Immature natural killer cell (primary cell): Measurements from ENCODE around the gene PAK6. TPM values are rescaled to one million over a fixed set of nuclear protein-coding genes. Genes with fewer than 3 reads are reported as not detected.

Experiments
- DNase-seq, 3 donors: peaks; one replicate each; pipeline ENCODE4 v3.0.0; 2022; ENCODE audit warnings: mixed read lengths in 1 of 3
- H3K27ac Mint-ChIP-seq, 6 donors: one replicate each; pipeline ENCODE4 v1.8.0; 2020; ENCODE audit warnings: mixed read lengths in 6 of 6, mild to moderate bottlenecking in 5 of 6, inconsistent platforms in 4 of 6, moderate library complexity in 3 of 6
- H3K27me3 Mint-ChIP-seq, 3 donors: one replicate each; pipeline ENCODE4 v1.8.0; 2020 to 2021; ENCODE audit warnings: low read depth in 3 of 3, mild to moderate bottlenecking in 3 of 3, mixed read lengths in 3 of 3, moderate library complexity in 3 of 3, inconsistent platforms in 1 of 3
- H3K36me3 Mint-ChIP-seq, 3 donors: one replicate each; pipeline ENCODE4 v1.8.0; 2020; ENCODE audit warnings: mixed read lengths in 3 of 3, inconsistent platforms in 2 of 3, mild to moderate bottlenecking in 2 of 3
- H3K4me1 Mint-ChIP-seq, 2 donors: one replicate each; pipeline ENCODE4 v1.8.0; 2020; ENCODE audit warnings: inconsistent platforms in 2 of 2, mild to moderate bottlenecking in 2 of 2, mixed read lengths in 2 of 2, moderate library complexity in 1 of 2
- H3K4me3 Mint-ChIP-seq, 5 donors: one replicate each; pipeline ENCODE4 v1.8.0; 2020; ENCODE audit warnings: mild to moderate bottlenecking in 5 of 5, mixed read lengths in 5 of 5, inconsistent platforms in 3 of 5, moderate library complexity in 3 of 5
- H3K9me3 Mint-ChIP-seq, 6 donors: one replicate each; pipeline ENCODE4 v1.8.0; 2020; ENCODE audit warnings: mild to moderate bottlenecking in 6 of 6, mixed read lengths in 6 of 6, inconsistent platforms in 4 of 6, moderate library complexity in 3 of 6
- polyA plus RNA-seq, 3 donors: library from polyadenylated mRNA; unstranded; fragments of 300-500 nt; fragmentation: Illumina TruSeq; gene quantifications; one replicate each; pipeline ENCODE4 v1.2.3, GENCODE V29; 2021

PAK6 gene
- polyA plus RNA-seq, 3 donors from 2014 or later, result 2.0 to 8.3 (median 3.6) TPM

DNA sequence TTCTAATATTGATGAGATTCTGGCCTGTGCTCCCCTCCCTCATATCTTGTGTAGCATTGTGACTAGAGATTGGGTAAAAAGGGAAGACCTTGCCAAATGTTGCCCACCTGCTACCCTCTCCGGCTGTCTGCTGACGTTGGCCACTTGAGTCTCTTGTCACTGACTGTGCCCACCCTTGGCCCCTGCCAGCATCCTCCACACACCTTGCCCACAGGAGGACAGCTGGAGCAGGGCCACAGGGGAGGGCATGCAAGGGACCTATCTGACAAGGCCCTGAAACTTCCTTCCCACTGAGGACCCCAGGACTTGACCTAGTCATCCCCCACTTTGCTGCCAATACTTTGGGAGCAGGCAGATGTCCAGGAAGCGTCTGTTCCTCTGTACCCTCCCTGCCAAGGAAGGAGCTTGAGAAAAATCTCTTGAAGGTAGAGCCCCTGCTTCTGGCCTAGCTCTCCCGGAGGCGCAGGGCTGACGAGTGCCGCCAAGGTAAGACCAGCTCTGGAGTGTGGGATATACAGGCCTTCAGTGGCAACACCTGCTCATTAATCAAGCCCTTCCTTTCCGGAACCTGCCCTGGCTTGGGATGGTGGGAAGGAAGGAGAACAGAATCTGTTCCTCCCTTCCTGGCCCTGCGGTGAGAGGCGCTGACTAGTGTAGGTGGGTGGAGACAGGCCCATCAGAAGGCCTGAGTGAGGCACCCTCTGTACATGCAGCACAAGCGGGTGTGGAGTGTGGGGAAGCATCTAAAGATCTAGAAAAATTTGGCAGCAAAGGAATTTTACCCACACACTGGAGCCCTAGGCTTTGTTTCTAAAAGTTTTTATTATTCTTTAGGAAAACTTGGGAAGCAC is 4.9 kb upstream of the PAK6 start:
- Mint-ChIP-seq H3K27ac (no peak overlapping the region), H3K9me3 (no peaks in the 10 kb centered on the region), H3K36me3 (no peaks in the 10 kb centered on the region), H3K27me3 (peaks cover 0 to 2% (median 2%) of the 10 kb centered on the region in 3 donors), H3K4me1 (peaks cover 3 to 5% of the 10 kb centered on the region in 2 donors), H3K4me3 (no peak overlapping the region)
- no peak for DNase-seq

DNA sequence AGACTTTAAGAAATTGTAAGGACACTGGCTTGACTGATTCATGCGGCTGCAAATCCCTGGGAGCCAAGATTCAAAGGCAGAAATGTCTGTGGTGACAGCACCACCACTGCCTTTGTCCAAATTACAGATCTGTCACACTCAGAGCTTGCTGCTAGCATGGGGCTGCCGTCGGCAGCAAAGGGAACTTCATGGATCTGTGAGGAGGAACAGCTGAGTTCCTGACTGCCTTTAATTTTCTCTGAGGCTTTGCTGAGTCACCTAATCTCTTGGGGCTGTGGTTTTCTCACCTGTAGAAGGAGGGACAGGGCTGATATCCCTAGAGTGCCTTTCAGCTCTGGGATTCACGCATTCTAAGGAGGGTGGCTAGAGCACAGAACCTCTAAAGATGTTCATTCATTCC is 4.1 kb upstream of the PAK6 start:
- H3K36me3 Mint-ChIP-seq, result no peaks in the 10 kb centered on the region
- no peak for DNase-seq

DNA sequence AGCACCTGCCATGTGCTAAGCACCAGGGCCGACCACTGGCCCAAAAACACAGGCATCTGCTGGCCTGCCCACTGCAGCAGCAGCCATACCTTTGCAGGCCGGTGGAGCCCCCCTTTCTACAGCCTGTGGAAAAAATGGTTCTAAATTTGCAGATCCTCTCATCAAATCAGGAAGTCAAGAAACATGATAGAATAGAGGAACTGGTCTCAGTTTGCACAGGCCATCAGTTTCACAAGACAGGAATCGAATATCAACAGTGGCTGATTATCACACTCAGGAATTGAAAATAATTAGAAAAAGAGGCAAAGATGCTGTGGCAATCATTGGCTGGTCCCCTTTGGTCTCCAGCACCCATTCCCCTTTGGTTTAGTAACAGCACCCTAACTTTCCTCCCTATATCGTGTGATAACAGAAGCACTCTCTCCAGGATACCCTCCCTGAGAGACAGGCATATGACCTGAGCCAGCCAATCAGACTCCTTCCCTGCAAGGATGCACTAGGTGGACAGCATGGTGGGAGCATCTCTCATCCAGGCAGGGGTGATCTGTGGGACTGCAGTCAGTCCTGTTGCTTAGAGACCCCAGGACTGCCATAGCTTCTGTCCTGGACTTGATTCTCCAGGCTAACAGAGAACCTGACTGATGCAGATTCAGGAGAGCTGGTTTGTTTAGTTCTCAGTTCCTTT is 3.5 kb upstream of the PAK6 start:
- peaks cover 3 to 9% (median 4%) of the 10 kb centered on the region in 3 donors for H3K27me3 Mint-ChIP-seq
- no peak overlapping the region for H3K27ac Mint-ChIP-seq
- H3K9me3 Mint-ChIP-seq, result no peaks in the 10 kb centered on the region
- H3K4me1 Mint-ChIP-seq, result peaks cover 4 to 5% of the 10 kb centered on the region in 2 donors
- DNase-seq, result no peak
- no peak overlapping the region for H3K4me3 Mint-ChIP-seq
- no peaks in the 10 kb centered on the region for H3K36me3 Mint-ChIP-seq

More for the DNA sequence above, 4.1 kb upstream of the PAK6 start:
- H3K27me3 Mint-ChIP-seq, result peaks cover 3 to 7% (median 4%) of the 10 kb centered on the region in 3 donors
- no peaks in the 10 kb centered on the region for H3K9me3 Mint-ChIP-seq
- no peak overlapping the region for H3K4me3 Mint-ChIP-seq
- H3K4me1 Mint-ChIP-seq, result peaks cover 4 to 5% of the 10 kb centered on the region in 2 donors
- H3K27ac Mint-ChIP-seq, result no peak overlapping the region

DNA sequence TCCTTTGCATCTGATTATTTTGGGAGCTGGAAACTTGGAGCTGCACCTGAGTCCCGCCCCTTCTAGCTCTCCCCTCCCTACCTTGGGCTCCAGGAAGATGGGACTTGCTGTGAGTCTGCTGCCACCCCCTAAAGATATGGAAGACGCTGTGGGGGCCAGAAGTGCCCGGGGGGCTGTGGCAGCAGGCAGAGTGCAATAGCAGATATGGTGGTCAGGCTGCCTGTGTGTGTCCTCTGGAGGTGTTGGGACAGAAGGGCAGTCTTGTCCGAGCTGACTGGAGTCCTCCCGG is 485 bp downstream of the PAK6 start:
- H3K36me3 Mint-ChIP-seq, result no peaks in the 10 kb centered on the region
- peak overlapping the region in 1 of 5 donors; percentile 46 for H3K4me3 Mint-ChIP-seq
- H3K4me1 Mint-ChIP-seq, result peaks cover 4 to 5% of the 10 kb centered on the region in 2 donors
- DNase-seq, result no peak
- no peaks in the 10 kb centered on the region for H3K9me3 Mint-ChIP-seq
- H3K27ac Mint-ChIP-seq, result no peak overlapping the region
- peaks cover 4 to 9% (median 5%) of the 10 kb centered on the region in 3 donors for H3K27me3 Mint-ChIP-seq

DNA sequence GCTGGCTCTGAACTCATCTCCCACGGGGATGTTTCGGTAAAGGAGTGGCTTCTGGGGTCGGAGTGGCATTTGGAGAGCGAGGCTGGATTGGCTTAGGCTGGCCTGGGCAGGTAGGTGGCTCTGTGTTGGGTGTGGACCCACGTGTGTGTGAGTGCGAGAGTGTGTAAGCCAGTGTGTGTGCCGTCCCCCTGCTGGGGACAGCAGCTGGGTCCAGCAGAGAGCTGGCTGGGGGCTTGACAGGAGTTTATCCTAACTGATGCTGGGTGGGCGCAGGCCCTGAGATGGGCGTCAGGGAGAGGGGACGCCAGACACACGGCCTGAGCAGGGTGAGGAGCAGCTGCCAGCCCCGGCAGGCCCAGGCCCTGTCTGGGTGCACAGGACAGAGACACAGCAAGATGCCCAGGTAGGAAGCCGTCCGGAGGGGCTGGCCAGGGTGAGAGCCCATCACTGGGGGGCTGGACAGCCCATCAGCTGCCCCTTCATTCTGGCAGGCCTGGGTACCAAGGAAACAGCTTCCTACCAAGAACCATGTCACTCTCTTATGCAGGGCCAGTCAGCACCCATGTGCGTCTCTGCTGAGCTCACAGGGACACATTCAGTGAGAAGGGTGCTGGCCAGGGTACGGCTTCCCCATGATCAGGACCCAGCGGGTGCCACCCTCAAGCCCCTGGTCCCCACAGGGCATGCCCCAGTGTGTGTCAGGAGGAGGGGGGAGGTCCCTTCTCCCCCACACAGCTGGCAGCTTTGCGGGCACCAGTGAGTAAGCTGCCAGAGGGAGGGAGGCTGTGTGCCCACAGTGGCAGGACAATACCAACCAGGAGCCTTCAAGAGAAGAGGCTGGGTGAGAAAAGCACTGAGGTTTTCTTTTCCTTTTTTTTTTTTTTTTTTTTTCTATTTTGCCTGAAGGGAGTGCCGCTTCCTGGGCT is 1.1 kb downstream of the PAK6 start:
- Mint-ChIP-seq H3K36me3 (no peaks in the 10 kb centered on the region), H3K4me3 (peak overlapping the region in 1 of 5 donors; percentile 42), H3K9me3 (no peaks in the 10 kb centered on the region), H3K27me3 (peaks cover 4 to 9% (median 5%) of the 10 kb centered on the region in 3 donors), H3K4me1 (peaks cover 4 to 5% of the 10 kb centered on the region in 2 donors), H3K27ac (no peak overlapping the region)
- DNase-seq, result no peak

DNA sequence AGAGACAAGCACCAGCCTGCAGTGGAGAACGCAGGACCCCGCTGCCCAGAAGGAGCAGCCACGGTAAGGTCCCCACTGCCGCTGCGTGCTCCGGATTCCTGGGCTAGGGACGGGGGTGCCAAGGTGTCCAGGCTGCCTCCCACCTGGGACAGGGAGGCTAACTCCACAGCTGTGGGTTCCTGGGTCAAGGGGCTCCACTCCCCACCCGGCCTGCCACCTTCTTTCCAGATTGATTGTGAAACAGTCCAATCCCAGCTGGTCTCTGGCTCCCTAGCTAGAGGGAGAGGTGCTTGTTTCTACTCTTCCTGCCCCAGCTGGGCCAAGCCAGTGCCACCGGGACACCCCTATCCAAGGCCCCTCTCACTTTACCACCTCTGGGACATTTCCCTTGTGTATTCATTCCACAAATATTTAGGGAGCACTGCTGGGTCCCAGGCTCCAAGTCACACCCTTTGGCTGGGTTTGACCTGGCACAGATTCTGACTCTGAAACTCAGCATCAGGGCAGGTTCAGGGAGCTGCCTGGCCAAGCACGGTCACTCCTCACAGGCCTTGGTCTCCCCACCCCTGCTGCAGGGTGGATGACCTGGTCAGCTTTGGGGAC is 1.9 kb downstream of the PAK6 start:
- no peaks in the 10 kb centered on the region for H3K9me3 Mint-ChIP-seq
- no peak overlapping the region for H3K27ac Mint-ChIP-seq
- H3K36me3 Mint-ChIP-seq, result no peaks in the 10 kb centered on the region
- H3K27me3 Mint-ChIP-seq, result peaks cover 3 to 9% (median 5%) of the 10 kb centered on the region in 3 donors
- no peak overlapping the region for H3K4me3 Mint-ChIP-seq
- peaks cover 4 to 5% of the 10 kb centered on the region in 2 donors for H3K4me1 Mint-ChIP-seq
- no peak for DNase-seq

DNA sequence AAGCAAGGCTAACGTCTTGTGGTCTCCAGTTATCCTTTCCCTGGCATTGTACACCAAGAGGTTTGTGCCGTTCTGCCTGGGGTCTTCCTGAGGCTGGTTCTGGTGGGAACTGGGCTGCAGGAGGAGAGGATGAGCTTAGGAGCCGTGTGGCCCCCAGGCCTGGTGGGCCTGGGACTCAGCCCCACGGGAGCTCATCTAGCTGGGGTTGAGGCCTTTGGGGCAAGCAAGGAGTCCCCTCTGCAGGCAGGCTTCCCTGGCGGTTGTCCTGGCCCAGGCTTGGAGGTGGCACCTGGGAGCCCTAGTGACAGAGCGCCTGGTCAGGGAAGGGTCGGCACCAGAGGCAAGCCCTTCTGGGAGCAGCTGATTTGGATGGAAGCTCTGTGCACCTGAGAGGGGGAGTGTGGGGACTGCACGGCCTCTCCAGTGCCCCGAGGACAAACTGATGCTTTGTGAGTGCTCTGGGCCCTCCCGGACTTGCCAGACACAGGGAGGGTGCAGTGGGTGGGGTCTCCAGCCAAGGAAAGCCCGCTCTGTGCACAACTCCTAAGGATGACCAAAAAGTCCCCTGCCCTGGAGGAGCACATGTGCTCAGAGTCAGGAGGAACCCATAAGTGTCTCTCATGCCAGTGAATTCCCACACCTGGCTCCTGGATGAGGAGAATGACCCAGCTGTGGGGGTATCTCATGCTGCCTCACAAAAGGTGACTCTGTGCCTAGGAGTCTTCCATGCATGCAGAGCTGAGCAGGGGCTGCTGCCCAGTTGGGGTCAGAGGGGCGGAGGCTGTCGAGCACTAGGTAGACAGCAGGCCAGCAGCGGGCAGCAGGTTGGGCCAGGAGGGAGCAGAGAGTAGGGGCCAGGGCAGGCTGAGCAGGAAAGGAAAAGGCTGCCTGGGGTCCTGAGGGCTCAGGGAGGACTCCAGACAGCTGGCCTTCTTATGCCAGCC is 2.7 kb downstream of the PAK6 start:
- Mint-ChIP-seq H3K4me1 (peaks cover 4 to 5% of the 10 kb centered on the region in 2 donors), H3K9me3 (no peaks in the 10 kb centered on the region), H3K36me3 (no peaks in the 10 kb centered on the region), H3K27me3 (peaks cover 3 to 12% (median 6%) of the 10 kb centered on the region in 3 donors), H3K4me3 (no peak overlapping the region), H3K27ac (no peak overlapping the region)
- DNase-seq, result no peak

DNA sequence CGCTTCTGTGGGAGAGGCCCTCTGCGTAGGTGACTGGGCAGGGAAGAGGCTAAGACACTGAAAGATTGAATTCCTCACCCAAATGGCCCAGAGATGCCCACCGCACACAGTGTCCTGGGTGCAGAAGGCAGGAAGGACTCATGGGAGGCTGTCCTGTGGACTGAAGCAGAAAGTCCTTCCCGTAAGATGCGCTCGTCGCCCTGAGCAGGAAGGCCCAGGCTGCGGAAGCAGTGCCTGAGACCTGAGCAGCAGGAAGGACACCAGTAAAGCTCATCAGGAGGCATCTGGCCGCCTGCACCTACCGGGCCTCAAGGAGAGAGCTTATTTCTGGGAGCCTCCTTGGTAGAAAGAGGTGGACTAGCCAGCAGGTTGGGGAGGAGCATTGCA is 3.3 kb downstream of the PAK6 start:
- Mint-ChIP-seq H3K27me3 (peaks cover 5 to 12% (median 6%) of the 10 kb centered on the region in 3 donors), H3K4me3 (no peak overlapping the region), H3K36me3 (no peaks in the 10 kb centered on the region), H3K4me1 (peaks cover 4 to 5% of the 10 kb centered on the region in 2 donors), H3K9me3 (no peaks in the 10 kb centered on the region), H3K27ac (no peak overlapping the region)
- no peak for DNase-seq

DNA sequence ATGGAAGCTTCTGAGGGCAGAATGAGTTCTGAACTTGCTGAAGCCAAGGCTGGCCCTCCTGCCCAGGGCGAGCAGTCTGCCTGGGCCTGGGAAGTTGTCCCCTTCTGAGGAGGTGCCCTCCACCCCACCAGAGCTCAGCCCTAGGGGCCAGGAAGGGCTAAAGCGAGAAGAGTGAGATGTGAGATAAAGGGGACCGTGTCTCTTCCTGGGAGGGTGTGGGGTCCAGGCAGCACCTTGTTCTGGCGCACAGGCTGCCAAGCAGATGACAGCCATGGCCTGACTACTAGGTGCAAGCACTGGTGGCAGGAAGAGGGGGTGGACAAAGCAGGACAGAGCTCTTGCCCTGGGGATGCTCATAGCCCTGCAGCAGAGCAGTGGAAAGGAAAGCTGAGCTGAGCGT is 3.7 kb downstream of the PAK6 start:
- Mint-ChIP-seq H3K27ac (no peak overlapping the region), H3K9me3 (no peaks in the 10 kb centered on the region), H3K27me3 (peaks cover 5 to 12% (median 6%) of the 10 kb centered on the region in 3 donors), H3K4me1 (peaks cover 4 to 5% of the 10 kb centered on the region in 2 donors), H3K4me3 (no peak overlapping the region), H3K36me3 (no peaks in the 10 kb centered on the region)
- DNase-seq, result no peak

DNA sequence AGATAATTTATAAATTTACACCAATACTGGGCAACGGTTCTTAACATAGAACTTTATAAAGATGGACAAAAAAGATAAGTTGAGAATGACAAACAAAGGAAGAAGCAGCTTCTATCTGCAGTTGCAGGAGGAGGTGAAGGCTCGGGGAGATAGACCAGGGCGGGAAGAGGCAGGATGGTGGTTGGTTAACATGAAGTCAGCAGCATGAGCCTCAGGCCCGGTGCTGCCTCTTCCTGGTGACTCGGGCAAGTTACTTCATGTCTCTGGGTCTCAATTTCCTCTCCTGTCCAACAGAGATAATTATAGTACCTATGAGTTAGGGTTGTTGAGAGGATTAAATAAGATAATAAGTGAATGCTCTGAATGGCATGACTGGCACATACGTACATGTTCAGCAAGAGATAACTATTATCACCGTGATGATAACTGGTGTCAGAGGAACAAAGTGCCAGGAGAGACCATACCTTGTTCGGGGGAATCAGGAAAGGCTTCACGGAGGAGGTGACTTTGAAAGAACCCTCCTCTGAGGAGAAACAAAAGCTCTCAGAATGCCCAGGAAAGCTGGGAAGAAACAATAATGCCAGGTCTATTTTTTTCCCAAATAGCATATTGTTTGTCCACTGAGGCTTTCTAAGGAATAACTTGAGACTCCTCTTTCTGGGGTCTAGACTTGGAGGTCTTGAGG is 4.4 kb downstream of the PAK6 start:
- H3K4me3 Mint-ChIP-seq, result no peak overlapping the region
- no peak for DNase-seq
- H3K27ac Mint-ChIP-seq, result no peak overlapping the region
- H3K4me1 Mint-ChIP-seq, result peaks cover 0 to 2% of the 10 kb centered on the region in 2 donors
- H3K27me3 Mint-ChIP-seq, result peaks cover 5 to 10% (median 6%) of the 10 kb centered on the region in 3 donors
- H3K36me3 Mint-ChIP-seq, result no peaks in the 10 kb centered on the region
- H3K9me3 Mint-ChIP-seq, result no peaks in the 10 kb centered on the region

DNA sequence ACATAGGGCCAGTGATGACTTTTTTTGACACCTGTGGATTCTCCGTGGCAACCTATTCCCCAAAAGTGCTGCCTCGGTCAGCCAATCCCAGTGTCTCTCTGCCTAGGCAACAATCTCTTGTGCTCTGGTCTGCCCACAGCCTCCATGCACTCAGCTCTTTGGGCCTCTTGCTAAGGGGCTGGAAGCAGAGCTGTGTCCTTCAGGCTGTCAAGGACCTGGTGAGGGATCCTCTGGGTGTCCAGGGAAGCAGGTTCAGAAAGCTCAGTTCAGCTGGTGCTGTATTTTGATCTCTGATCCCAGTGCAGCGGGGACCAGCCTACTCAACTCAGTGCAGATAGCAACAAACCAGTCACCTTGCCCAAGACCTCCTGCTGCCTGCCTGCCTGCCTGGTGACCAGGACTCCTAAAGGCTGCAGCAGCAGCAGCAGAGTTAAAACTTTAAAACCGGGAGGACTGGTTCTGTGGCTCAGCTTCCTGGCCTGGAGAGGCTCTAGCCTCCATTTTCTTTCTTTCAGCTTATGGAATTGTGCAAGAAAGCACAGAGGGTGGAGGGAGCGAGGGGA is 6.2 kb downstream of the PAK6 start:
- H3K27me3 Mint-ChIP-seq, result peaks cover 3 to 4% (median 3%) of the 10 kb centered on the region in 3 donors
- H3K27ac Mint-ChIP-seq, result no peak overlapping the region
- H3K9me3 Mint-ChIP-seq, result no peaks in the 10 kb centered on the region
- H3K36me3 Mint-ChIP-seq, result no peaks in the 10 kb centered on the region
- no peak for DNase-seq
- H3K4me1 Mint-ChIP-seq, result no peaks in the 10 kb centered on the region
- H3K4me3 Mint-ChIP-seq, result no peak overlapping the region
